Mesothelial cell of epicardium (in vitro differentiated cells): ENCODE data around the gene TBC1D8. TPM values are rescaled to one million over a fixed set of nuclear protein-coding genes. Genes with fewer than 3 reads are reported as not detected.

ENCODE experiments used
- DNase-seq, 2 experiments: peaks; one replicate each; pipeline ENCODE4 v3.0.0; 2021; ENCODE audit warnings: low spot score in 2 of 2; ENCODE audit not compliant: unreplicated experiment in 2 of 2
- H3K27ac Mint-ChIP-seq: 2 replicates; pipeline ENCODE4 v1.8.0; 2021; ENCODE audit warnings: mixed read lengths
- H3K27me3 Mint-ChIP-seq: 2 replicates; pipeline ENCODE4 v1.8.0; 2021; ENCODE audit warnings: low read depth, mixed read lengths
- H3K36me3 Mint-ChIP-seq: 2 replicates; pipeline ENCODE4 v1.8.0; 2021; ENCODE audit warnings: mixed read lengths
- H3K4me1 Mint-ChIP-seq: 2 replicates; pipeline ENCODE4 v1.8.0; 2021; ENCODE audit warnings: mixed read lengths
- H3K4me3 Mint-ChIP-seq: 2 replicates; pipeline ENCODE4 v1.8.0; 2021; ENCODE audit warnings: mild to moderate bottlenecking, moderate library complexity, mixed read lengths
- H3K9me3 Mint-ChIP-seq: 2 replicates; pipeline ENCODE4 v1.8.0; 2021; ENCODE audit warnings: mixed read lengths
- total RNA-seq: library from RNA; stranded (reverse); gene quantifications from 3 replicates; pipeline ENCODE4 v1.2.1, GENCODE V29; 2021
- TF ChIP-seq, protein P1 (sequence below): fragments of 200-600 bp; sonication (generic); IDR thresholded peaks from one replicate; pipeline ENCODE4 v1.5.0; 2021; ENCODE audit warnings: antibody characterized with exemption; ENCODE audit not compliant: unreplicated experiment

Gene TBC1D8
- total RNA-seq, 1 donor from 2014 or later = 12.7 TPM

DNA sequence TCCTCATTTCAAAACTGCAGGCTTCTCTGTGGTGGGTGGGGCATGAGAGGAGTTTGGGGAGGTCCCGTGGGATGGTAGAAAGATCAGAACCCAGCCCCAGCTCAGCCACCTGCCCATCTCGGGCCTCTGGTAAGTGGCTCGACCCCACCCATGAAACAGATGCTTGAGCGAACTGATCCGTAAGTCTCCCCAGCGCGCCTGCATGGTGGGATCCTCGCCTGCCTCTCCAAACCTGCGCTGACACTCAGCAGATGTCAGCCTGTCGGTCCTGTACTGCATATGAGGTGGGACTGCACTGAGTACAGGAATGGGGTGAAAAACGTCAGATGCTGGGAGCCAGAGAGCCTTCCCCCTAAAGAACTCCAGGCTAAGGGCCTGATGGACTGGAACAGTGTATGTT, 165.0 kb downstream of the TBC1D8 start:
- Mint-ChIP-seq H3K27me3 (peaks cover 2% of the 10 kb centered on the region), H3K36me3 (no peaks in the 10 kb centered on the region), H3K4me1 (peaks cover 2% of the 10 kb centered on the region), H3K4me3 (no peak overlapping the region), H3K9me3 (no peaks in the 10 kb centered on the region), H3K27ac (no peak overlapping the region)
- DNase-seq = no peak
- TF ChIP-seq, protein P1, sequence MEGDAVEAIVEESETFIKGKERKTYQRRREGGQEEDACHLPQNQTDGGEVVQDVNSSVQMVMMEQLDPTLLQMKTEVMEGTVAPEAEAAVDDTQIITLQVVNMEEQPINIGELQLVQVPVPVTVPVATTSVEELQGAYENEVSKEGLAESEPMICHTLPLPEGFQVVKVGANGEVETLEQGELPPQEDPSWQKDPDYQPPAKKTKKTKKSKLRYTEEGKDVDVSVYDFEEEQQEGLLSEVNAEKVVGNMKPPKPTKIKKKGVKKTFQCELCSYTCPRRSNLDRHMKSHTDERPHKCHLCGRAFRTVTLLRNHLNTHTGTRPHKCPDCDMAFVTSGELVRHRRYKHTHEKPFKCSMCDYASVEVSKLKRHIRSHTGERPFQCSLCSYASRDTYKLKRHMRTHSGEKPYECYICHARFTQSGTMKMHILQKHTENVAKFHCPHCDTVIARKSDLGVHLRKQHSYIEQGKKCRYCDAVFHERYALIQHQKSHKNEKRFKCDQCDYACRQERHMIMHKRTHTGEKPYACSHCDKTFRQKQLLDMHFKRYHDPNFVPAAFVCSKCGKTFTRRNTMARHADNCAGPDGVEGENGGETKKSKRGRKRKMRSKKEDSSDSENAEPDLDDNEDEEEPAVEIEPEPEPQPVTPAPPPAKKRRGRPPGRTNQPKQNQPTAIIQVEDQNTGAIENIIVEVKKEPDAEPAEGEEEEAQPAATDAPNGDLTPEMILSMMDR = no peak

DNA sequence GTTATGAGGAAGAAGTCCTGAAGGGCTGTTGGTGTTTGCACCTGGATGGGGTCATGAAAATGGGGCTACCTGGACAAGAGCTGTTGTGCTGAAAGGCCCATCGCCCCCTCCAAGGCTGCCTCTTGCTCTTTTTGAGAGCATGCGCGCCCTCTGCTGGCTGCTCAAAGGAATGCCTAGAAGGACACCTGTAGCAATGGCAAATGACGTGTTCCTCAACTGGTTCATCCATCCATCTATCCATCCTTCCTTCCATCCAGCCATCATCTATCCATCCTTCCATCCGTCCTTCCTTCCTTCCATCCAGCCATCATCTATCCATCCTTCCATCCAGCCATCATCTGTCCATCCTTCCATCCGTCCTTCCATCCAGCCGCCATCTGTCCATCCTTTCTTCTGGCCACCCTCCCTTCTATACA, 166.3 kb downstream of the TBC1D8 start:
- DNase-seq = peak; percentile 58 to 80
- Mint-ChIP-seq H3K27ac (no peak overlapping the region), H3K27me3 (peaks cover 2% of the 10 kb centered on the region), H3K9me3 (no peaks in the 10 kb centered on the region), H3K4me1 (peaks cover 2% of the 10 kb centered on the region), H3K36me3 (no peaks in the 10 kb centered on the region), H3K4me3 (no peak overlapping the region)
- TF ChIP-seq, protein P1 = peak; percentile 86

DNA sequence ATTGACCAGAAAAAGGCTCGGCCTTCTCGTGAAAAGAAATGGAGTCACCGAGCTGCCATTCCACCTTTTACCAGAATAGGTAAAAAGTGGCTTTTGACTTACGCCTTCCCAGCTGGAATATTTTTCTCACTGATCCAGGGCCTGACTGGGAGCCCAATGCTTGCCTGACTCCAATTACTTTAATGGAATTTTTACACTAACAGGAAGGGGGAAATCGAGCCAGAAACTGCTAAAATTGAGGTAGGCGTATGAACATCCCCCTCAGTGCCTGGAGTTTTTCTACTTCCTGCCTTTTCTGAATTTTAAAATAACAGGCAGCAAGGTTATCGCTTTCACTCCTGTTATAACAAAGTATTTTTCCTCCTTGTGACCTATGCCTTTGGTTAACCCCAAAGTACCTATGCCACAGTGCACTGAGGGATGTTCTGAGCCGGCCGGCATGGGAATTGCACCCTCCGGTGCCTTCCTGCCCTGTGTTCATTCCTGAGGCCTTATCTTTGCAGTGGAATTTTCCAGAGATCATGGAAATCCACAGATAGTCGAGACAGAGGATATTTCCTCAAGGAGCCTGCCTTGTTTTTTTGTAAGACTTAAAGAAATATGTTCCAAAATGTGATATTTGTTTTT, 167.4 kb downstream of the TBC1D8 start:
- TF ChIP-seq, protein P1 = no peak
- no peak for DNase-seq

DNA sequence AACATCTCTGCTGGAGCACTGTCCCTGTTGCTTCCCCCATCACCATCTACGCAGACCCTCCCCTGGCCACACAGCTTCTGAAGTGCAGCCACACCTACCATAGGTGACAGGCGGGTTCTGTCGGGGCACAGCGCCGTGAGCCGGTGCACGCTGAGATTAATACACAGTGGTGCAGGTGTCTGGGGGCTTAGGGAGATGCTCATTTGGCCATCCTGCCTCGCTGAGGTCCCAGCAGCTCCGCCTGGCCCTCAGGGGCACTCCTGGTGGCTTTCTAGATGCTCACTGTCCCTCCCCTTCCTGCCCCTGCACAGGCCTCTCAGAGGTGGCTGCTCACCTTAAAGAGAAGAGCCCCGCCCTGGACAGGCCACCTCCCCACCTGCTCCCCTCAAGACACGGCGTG, 168.0 kb downstream of the TBC1D8 start:
- H3K4me3 Mint-ChIP-seq = no peak overlapping the region
- peaks cover 2% of the 10 kb centered on the region for H3K4me1 Mint-ChIP-seq
- peaks cover 2% of the 10 kb centered on the region for H3K27me3 Mint-ChIP-seq
- TF ChIP-seq, protein P1 = no peak
- no peaks in the 10 kb centered on the region for H3K36me3 Mint-ChIP-seq
- no peak for DNase-seq
- H3K9me3 Mint-ChIP-seq = no peaks in the 10 kb centered on the region
- no peak overlapping the region for H3K27ac Mint-ChIP-seq

More for the DNA sequence above, 167.4 kb downstream of the TBC1D8 start:
- Mint-ChIP-seq H3K4me1 (peaks cover 2% of the 10 kb centered on the region), H3K9me3 (no peaks in the 10 kb centered on the region), H3K27me3 (peaks cover 2% of the 10 kb centered on the region), H3K4me3 (no peak overlapping the region), H3K27ac (peak overlapping the region; percentile 35), H3K36me3 (no peaks in the 10 kb centered on the region)

DNA sequence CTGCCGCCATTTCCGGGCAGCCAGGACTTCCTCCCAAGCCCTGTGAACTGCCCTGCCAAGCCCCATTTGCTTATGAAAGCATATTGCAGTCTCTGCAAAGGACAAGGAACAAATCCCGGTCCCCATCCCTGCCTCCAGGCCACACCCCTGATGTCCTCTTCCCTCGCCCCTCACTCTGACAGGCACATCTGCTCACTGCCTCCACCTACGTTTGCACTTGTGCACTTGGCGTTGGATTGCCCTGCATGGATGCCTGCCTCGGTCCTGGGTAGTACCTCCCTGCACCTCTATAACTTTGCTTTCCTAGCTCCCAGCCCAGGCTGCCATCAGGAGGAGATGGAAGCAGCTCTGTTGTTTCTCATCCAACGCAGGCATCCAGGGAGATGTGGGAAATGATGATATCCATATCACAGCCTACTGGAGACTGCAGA, 168.7 kb downstream of the TBC1D8 start:
- no peaks in the 10 kb centered on the region for H3K9me3 Mint-ChIP-seq
- DNase-seq = no peak
- H3K27ac Mint-ChIP-seq = no peak overlapping the region
- peaks cover 2% of the 10 kb centered on the region for H3K27me3 Mint-ChIP-seq
- no peak overlapping the region for H3K4me3 Mint-ChIP-seq
- TF ChIP-seq, protein P1 = no peak
- H3K36me3 Mint-ChIP-seq = no peaks in the 10 kb centered on the region
- H3K4me1 Mint-ChIP-seq = peaks cover 2% of the 10 kb centered on the region
